Neural progenitor cell (in vitro differentiated cells): ENCODE results near the gene C11orf98.

Experiments used
- EZH2 ChIP-seq: fragments of 200-600 bp; sonication (generic); IDR thresholded peaks from 2 replicates; pipeline ENCODE4 v1.6.1; 2017; ENCODE audit warnings: antibody characterized with exemption, mild to moderate bottlenecking, moderate library complexity
- TF ChIP-seq, protein P1 (sequence below): fragments of 200-600 bp; sonication (generic); IDR thresholded peaks from 2 replicates; pipeline ENCODE4 v1.5.1; 2017; ENCODE audit warnings: antibody characterized with exemption, mild to moderate bottlenecking

DNA sequence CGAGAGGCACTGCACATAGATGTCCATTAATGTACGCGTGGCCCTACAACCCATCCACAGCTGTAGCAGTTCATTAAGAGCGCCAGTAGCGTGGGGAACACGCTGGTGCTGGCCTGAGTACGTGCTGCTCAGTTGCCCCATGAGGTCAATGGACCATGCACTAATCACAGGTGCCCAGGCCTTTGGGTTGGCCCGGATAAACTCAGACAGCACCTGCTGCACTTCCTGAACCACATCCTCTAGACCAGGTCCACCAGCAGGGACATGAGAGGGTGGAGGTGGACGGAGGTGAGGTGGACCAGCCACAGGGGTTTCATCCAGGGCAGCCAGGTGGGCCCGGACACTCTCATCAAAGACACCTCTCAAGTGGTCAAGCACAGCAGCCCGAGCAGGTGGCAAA, 15.5 kb downstream of the C11orf98 start:
- TF ChIP-seq EZH2, result no peak
- TF ChIP-seq, protein P1, sequence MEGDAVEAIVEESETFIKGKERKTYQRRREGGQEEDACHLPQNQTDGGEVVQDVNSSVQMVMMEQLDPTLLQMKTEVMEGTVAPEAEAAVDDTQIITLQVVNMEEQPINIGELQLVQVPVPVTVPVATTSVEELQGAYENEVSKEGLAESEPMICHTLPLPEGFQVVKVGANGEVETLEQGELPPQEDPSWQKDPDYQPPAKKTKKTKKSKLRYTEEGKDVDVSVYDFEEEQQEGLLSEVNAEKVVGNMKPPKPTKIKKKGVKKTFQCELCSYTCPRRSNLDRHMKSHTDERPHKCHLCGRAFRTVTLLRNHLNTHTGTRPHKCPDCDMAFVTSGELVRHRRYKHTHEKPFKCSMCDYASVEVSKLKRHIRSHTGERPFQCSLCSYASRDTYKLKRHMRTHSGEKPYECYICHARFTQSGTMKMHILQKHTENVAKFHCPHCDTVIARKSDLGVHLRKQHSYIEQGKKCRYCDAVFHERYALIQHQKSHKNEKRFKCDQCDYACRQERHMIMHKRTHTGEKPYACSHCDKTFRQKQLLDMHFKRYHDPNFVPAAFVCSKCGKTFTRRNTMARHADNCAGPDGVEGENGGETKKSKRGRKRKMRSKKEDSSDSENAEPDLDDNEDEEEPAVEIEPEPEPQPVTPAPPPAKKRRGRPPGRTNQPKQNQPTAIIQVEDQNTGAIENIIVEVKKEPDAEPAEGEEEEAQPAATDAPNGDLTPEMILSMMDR, result no peak
